Activated naive CD8-positive, alpha-beta T cell treated with anti-CD3 and anti-CD28 coated beads, Interleukin-2, amount 10 ng/mL, durations not matched to agents 7 days and 5 days (primary cell): Measurements from ENCODE around the gene RILP. TPM values are rescaled to one million over a fixed set of nuclear protein-coding genes. Genes with fewer than 3 reads are reported as not detected.

Experiments
- total RNA-seq, 2 experiments: library from RNA; stranded (reverse); gene quantifications; one replicate each; pipeline ENCODE4 v1.2.3, GENCODE V29; 2021

The RILP gene
- total RNA-seq, 2 experiments from 2014 or later, result 8.2 to 8.9 TPM

Other genes with a start within 250 kb of the RILP start
- 100 to 1,000 TPM; 272 to 287 TPM for gene YWHAE, start 249.6 kb downstream of the RILP start, total RNA-seq
- 10 to 100 TPM; 19.5 to 21.9 TPM for gene CRK, start 193.6 kb downstream of the RILP start, total RNA-seq
- 10 to 100 TPM; 28.6 to 34.1 TPM for gene MYO1C, start 157.2 kb downstream of the RILP start, total RNA-seq
- gene INPP5K, start 133.3 kb downstream of the RILP start, total RNA-seq, result 10 to 100 TPM; 56.7 to 58.7 TPM
- 10 to 100 TPM; 38.4 to 48.3 TPM for gene PITPNA, start 87.1 kb downstream of the RILP start, total RNA-seq
- 1 to 10 TPM; 2.1 to 2.5 TPM for gene SLC43A2, start 21.0 kb downstream of the RILP start, total RNA-seq
- 1 to 10 TPM; 6.0 to 6.5 TPM for gene SCARF1, start 4.1 kb downstream of the RILP start, total RNA-seq
- gene PRPF8, start 35.0 kb upstream of the RILP start, total RNA-seq, result 100 to 1,000 TPM; 346 to 350 TPM
- gene TLCD2, start 60.5 kb upstream of the RILP start, total RNA-seq, result under 1 TPM; 0.20 to 0.30 TPM
- gene WDR81, start 74.8 kb upstream of the RILP start, total RNA-seq, result 10 to 100 TPM; 35.8 to 36.7 TPM
- under 1 TPM; 0.23 to 0.33 TPM for gene SERPINF2, start 93.0 kb upstream of the RILP start, total RNA-seq
- gene SERPINF1, start 112.2 kb upstream of the RILP start, total RNA-seq, result 1 to 10 TPM; 2.2 to 2.8 TPM
- gene SMYD4, start 180.0 kb upstream of the RILP start, total RNA-seq, result 10 to 100 TPM; 44.7 to 48.6 TPM
- gene RPA1, start 180.1 kb upstream of the RILP start, total RNA-seq, result 100 to 1,000 TPM; 245 to 252 TPM